Measurements from ENCODE around the gene KRT20. TPM values are rescaled to one million over a fixed set of nuclear protein-coding genes. Genes with fewer than 3 reads are reported as not detected.

KRT20 gene
- total and polyA plus RNA-seq, 9 donors = 0.05 to 4.2 (median 0.52) TPM; not detected in 5

DNA sequence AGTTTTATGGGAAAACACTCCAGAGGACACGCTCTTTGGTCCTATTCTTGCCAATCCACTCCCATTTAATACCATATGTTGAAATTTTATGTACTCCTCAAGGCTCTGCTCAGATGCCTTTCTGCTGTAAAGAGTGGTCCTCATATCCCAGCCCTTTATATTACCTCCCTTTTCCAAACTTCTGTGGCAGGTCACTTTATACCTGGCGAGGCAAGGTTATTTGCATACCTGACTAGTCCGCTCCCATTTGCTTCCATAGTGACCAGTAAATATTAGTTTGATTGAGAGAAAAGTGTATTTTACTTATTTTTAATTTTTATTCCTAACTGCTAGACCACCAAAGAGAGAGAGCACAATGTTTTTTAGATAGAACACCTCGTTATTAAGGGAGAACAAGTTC lies 35.3 kb downstream of the KRT20 start:
- TF ChIP-seq EP300 (IDR thresholded peaks at IDR 0.05) (no peak), POLR2A (IDR thresholded peaks at IDR 0.05) (no peak)
- no peaks in the 10 kb centered on the region for H3K27me3 ChIP-seq
- peaks cover 2% of the 10 kb centered on the region for H3K4me1 ChIP-seq (ENCODE audit: insufficient read depth)
- no peak for DNase-seq
- no peak overlapping the region for H3K4me3 ChIP-seq
- H3K36me3 ChIP-seq = no peaks in the 10 kb centered on the region
- H3K9me3 ChIP-seq = no peaks in the 10 kb centered on the region
- no peak overlapping the region for H3K27ac ChIP-seq
- intact Hi-C loops (cut with DNase I) = no loop called here
- WGBS, 3 donors = 86 to 90% (median 87%) methylated on average over 4 of the region's 4 CpGs

- H3K27ac ChIP-seq = no peak overlapping the region
These were observed 36.3 kb downstream of the KRT20 start for GRCh38 chr17:40848583-40849235.

DNA sequence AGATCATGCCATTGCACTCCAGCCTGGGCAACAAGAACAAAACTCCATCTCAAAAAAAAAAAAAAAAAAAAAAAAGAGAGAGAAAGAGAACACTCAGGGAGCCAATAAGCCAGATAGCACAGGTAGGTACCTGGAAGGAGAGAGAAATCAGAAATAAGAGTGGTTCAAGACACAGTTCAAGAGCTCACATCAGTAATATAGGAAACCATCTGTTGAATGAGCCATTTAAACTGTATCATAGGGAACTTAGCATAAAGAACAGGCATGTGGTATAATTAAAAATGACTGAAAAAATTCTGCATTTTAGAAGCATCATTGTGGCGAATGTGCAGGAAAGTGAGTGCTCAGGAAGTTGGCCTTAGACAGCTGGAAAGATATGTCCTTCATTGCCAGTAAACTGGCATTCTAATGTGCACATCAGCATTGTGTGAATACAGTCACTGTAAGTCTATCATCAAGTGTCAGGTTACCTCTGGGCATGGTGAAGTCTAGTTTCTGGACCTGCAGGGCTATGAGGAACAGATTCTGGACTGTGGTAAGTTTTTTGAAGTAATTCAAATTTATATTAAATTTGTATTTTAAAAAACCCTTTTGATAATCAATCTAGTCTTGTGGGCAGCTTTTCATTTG lies 38.4 kb downstream of the KRT20 start:
- TF ChIP-seq EP300 (IDR thresholded peaks at IDR 0.05) (no peak), POLR2A (IDR thresholded peaks at IDR 0.05) (no peak)
- TF ChIP-seq, protein P1, sequence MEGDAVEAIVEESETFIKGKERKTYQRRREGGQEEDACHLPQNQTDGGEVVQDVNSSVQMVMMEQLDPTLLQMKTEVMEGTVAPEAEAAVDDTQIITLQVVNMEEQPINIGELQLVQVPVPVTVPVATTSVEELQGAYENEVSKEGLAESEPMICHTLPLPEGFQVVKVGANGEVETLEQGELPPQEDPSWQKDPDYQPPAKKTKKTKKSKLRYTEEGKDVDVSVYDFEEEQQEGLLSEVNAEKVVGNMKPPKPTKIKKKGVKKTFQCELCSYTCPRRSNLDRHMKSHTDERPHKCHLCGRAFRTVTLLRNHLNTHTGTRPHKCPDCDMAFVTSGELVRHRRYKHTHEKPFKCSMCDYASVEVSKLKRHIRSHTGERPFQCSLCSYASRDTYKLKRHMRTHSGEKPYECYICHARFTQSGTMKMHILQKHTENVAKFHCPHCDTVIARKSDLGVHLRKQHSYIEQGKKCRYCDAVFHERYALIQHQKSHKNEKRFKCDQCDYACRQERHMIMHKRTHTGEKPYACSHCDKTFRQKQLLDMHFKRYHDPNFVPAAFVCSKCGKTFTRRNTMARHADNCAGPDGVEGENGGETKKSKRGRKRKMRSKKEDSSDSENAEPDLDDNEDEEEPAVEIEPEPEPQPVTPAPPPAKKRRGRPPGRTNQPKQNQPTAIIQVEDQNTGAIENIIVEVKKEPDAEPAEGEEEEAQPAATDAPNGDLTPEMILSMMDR (IDR thresholded peaks at IDR 0.05) = no peak
- WGBS, 3 donors = 90 to 94% (median 90%) methylated on average over 1 of the region's 1 CpG
- H3K4me3 ChIP-seq = no peak overlapping the region
- DNase-seq = no peak
- intact Hi-C loops (cut with DNase I) = no loop called here
- H3K27me3 ChIP-seq = no peaks in the 10 kb centered on the region
- no peaks in the 10 kb centered on the region for H3K9me3 ChIP-seq
- no peaks in the 10 kb centered on the region for H3K4me1 ChIP-seq (ENCODE audit: insufficient read depth)
- no peak overlapping the region for H3K27ac ChIP-seq
- H3K36me3 ChIP-seq = no peaks in the 10 kb centered on the region

More at GRCh38 chr17:40848583-40849235, 36.3 kb downstream of the KRT20 start:
- Histone ChIP-seq H3K4me1 (ENCODE audit: insufficient read depth) (peaks cover 1% of the 10 kb centered on the region), H3K27me3 (no peaks in the 10 kb centered on the region), H3K36me3 (no peaks in the 10 kb centered on the region), H3K4me3 (no peak overlapping the region), H3K9me3 (no peaks in the 10 kb centered on the region)
- no peak for DNase-seq
- TF ChIP-seq POLR2A (IDR thresholded peaks at IDR 0.05) (no peak), EP300 (IDR thresholded peaks at IDR 0.05) (no peak)
- TF ChIP-seq, protein P1 (IDR thresholded peaks at IDR 0.05) = no peak
- intact Hi-C loops (cut with DNase I) = no loop called here
- 81 to 97% (median 90%) methylated on average over 1 of the region's 1 CpG for WGBS, 3 donors

GRCh38 chr17:40844671-40845107 lies 40.4 kb downstream of the KRT20 start:
- intact Hi-C loops (cut with DNase I) = no loop called here
- WGBS, 3 donors = 69 to 80% (median 70%) methylated on average over 4 of the region's 4 CpGs

More at GRCh38 chr17:40844671-40845107, 40.4 kb downstream of the KRT20 start:
- no peak for DNase-seq
- Histone ChIP-seq H3K27me3 (no peaks in the 10 kb centered on the region), H3K4me3 (no peak overlapping the region), H3K9me3 (no peaks in the 10 kb centered on the region), H3K36me3 (no peaks in the 10 kb centered on the region), H3K27ac (no peak overlapping the region), H3K4me1 (ENCODE audit: insufficient read depth) (no peaks in the 10 kb centered on the region)
- TF ChIP-seq, protein P1 (IDR thresholded peaks at IDR 0.05) = no peak
- TF ChIP-seq POLR2A (IDR thresholded peaks at IDR 0.05) (no peak), EP300 (IDR thresholded peaks at IDR 0.05) (no peak)
